Glutamatergic neuron (in vitro differentiated cells): ENCODE data around the gene MRPS27. TPM values are rescaled to one million over a fixed set of nuclear protein-coding genes. Genes with fewer than 3 reads are reported as not detected.

Experiments
- DNase-seq: peaks from one replicate; pipeline ENCODE4 v3.0.0; 2022
- H3K27ac Mint-ChIP-seq: one replicate; pipeline ENCODE4 v1.8.0; 2020; ENCODE audit warnings: mild to moderate bottlenecking, mixed read lengths, inconsistent platforms; ENCODE audit not compliant: unreplicated experiment
- H3K27me3 Mint-ChIP-seq: one replicate; pipeline ENCODE4 v1.8.0; 2020; ENCODE audit warnings: mild to moderate bottlenecking, moderate library complexity, mixed read lengths, inconsistent platforms; ENCODE audit not compliant: unreplicated experiment
- H3K36me3 Mint-ChIP-seq: one replicate; pipeline ENCODE4 v1.8.0; 2020; ENCODE audit warnings: mild to moderate bottlenecking, mixed read lengths, inconsistent platforms; ENCODE audit not compliant: unreplicated experiment
- H3K4me1 Mint-ChIP-seq: one replicate; pipeline ENCODE4 v1.8.0; 2020; ENCODE audit warnings: mild to moderate bottlenecking, low read depth, mixed read lengths, inconsistent platforms; ENCODE audit not compliant: unreplicated experiment
- H3K4me3 Mint-ChIP-seq: one replicate; pipeline ENCODE4 v1.8.0; 2020; ENCODE audit warnings: mild to moderate bottlenecking, mixed read lengths, inconsistent platforms; ENCODE audit not compliant: unreplicated experiment
- H3K9me3 Mint-ChIP-seq: one replicate; pipeline ENCODE4 v1.8.0; 2020; ENCODE audit warnings: mild to moderate bottlenecking, moderate library complexity, mixed read lengths, inconsistent platforms; ENCODE audit not compliant: unreplicated experiment
- CTCF ChIP-seq: fragments of 200-600 bp; sonication (generic); IDR thresholded peaks from one replicate; pipeline ENCODE4 v1.5.0; 2021; ENCODE audit not compliant: partially characterized antibody, unreplicated experiment
- total RNA-seq: library from RNA; stranded (reverse); fragmentation: NEBNext Ultra II Directional; extraction: Animal tissue kit (Norgen Biotek cat#: 25700); gene quantifications from one replicate; pipeline ENCODE4 v1.2.1, GENCODE V29; 2021; ENCODE audit not compliant: unreplicated experiment

The MRPS27 gene
- total RNA-seq, 1 donor from 2014 or later, result 30.1 TPM

DNA sequence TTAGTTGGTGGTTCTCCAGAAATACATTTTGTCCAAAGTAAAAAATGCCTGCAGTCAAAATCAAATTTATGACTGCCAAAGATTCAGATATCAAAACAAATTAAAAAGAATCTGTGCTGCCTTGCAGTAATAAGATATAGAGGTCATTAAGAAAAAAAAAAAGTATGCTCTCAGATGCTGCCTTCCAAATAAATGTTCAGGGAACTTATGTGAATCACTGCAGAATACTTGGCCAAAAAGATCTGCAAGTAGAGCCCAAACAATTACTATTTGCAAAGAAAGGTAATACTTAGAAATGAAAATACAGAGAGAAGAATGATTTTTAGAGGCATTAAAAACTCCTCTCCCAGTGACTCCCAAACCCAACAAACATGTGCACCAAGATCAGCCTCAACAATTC is 52.4 kb downstream of the MRPS27 start:
- no peak for TF ChIP-seq CTCF
- peaks cover 3% of the 10 kb centered on the region for H3K27me3 Mint-ChIP-seq
- DNase-seq, result no peak
- no peaks in the 10 kb centered on the region for H3K36me3 Mint-ChIP-seq
- H3K9me3 Mint-ChIP-seq, result no peaks in the 10 kb centered on the region
- no peak overlapping the region for H3K27ac Mint-ChIP-seq
- H3K4me3 Mint-ChIP-seq, result no peak overlapping the region
- peaks cover 18% of the 10 kb centered on the region for H3K4me1 Mint-ChIP-seq

DNA sequence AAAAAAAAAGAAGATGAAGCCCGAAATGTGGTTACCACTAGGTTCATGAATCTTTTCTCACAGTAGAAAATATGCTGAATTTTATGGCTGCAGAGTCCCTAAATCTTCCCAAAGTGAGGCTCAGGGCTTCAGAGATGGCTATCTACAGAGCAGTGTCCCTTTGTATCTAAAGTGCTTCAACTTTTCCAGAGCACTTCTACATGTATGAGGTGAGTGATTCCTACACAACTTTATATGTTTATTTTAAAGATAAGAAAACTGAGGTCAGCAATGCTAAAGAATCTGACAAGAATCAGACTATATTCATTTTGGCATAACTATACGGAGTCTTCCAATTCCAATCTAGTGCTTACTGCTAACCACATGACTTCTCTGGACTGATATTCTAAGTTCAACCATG is 53.2 kb downstream of the MRPS27 start:
- H3K36me3 Mint-ChIP-seq, result no peaks in the 10 kb centered on the region
- no peak for DNase-seq
- peaks cover 3% of the 10 kb centered on the region for H3K27me3 Mint-ChIP-seq
- no peak overlapping the region for H3K27ac Mint-ChIP-seq
- H3K4me3 Mint-ChIP-seq, result no peak overlapping the region
- H3K4me1 Mint-ChIP-seq, result peaks cover 13% of the 10 kb centered on the region
- TF ChIP-seq CTCF, result no peak
- H3K9me3 Mint-ChIP-seq, result no peaks in the 10 kb centered on the region

GRCh38 chr5:72265032-72265877 is 54.8 kb downstream of the MRPS27 start:
- peaks cover 3% of the 10 kb centered on the region for H3K27me3 Mint-ChIP-seq
- H3K27ac Mint-ChIP-seq, result no peak overlapping the region
- H3K36me3 Mint-ChIP-seq, result no peaks in the 10 kb centered on the region
- DNase-seq, result no peak
- peaks cover 10% of the 10 kb centered on the region for H3K4me1 Mint-ChIP-seq
- no peaks in the 10 kb centered on the region for H3K9me3 Mint-ChIP-seq
- TF ChIP-seq CTCF, result no peak
- H3K4me3 Mint-ChIP-seq, result no peak overlapping the region

DNA sequence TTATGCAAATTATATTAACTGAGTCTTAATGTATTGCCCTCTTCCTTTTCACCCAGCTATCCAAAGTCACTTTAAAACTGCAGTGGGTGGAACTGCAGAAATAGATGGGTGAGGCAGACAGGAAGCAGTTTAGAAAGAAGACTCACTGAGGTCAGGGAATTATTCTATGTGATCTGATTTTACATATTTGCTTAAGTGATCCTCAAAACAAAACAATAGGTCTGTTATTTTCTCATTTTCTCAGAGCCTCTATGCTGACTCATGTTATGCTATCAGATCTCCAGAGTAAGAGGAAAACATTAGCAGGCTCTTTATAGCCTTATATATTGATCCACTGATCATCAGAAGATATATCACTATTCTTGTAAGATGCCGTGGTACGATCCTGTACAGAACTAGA is 63.5 kb downstream of the MRPS27 start:
- no peak for TF ChIP-seq CTCF
- H3K4me1 Mint-ChIP-seq, result no peaks in the 10 kb centered on the region
- no peak for DNase-seq
- H3K9me3 Mint-ChIP-seq, result no peaks in the 10 kb centered on the region
- no peaks in the 10 kb centered on the region for H3K27me3 Mint-ChIP-seq
- peaks cover 5% of the 10 kb centered on the region for H3K36me3 Mint-ChIP-seq
- no peak overlapping the region for H3K4me3 Mint-ChIP-seq
- no peak overlapping the region for H3K27ac Mint-ChIP-seq

GRCh38 chr5:72255670-72256069 is 64.4 kb downstream of the MRPS27 start:
- no peak overlapping the region for H3K27ac Mint-ChIP-seq

More at GRCh38 chr5:72255670-72256069, 64.4 kb downstream of the MRPS27 start:
- no peaks in the 10 kb centered on the region for H3K9me3 Mint-ChIP-seq
- no peak overlapping the region for H3K4me3 Mint-ChIP-seq
- DNase-seq, result no peak
- H3K27me3 Mint-ChIP-seq, result no peaks in the 10 kb centered on the region
- no peak for TF ChIP-seq CTCF
- H3K36me3 Mint-ChIP-seq, result peaks cover 5% of the 10 kb centered on the region
- H3K4me1 Mint-ChIP-seq, result no peaks in the 10 kb centered on the region
